Activated CD4-positive, alpha-beta T cell treated with anti-CD3 and anti-CD28 coated beads for 36 hours (primary cell): ENCODE data around the gene PHKG1. TPM values are rescaled to one million over a fixed set of nuclear protein-coding genes. Genes with fewer than 3 reads are reported as not detected.
"Not testable (repeated sequence)": the region's sequence is repeated elsewhere in the genome, so short reads cannot be mapped to it uniquely, and the experiment has no call there.

ENCODE experiments used
- ATAC-seq: fragments of 200-7000 bp; cut with Tn5 transposase; one replicate; pipeline ENCODE4 v1.10.0; 2021; ENCODE audit warnings: mild to moderate bottlenecking, moderate library complexity
- CTCF ChIA-PET: fragments of 350-600 bp; sonication (Branson Sonifier 250); formaldehyde crosslinking; loops from one replicate; lab custom pipeline; 2021; ENCODE audit warnings: antibody characterized with exemption; lab: Charles Lee
- POLR2A ChIA-PET: fragments of 350-600 bp; sonication (Branson Sonifier 250); formaldehyde crosslinking; loops from one replicate; lab custom pipeline; 2021; ENCODE audit warnings: antibody characterized with exemption, inconsistent platforms; lab: Charles Lee
- DNase-seq: peaks from one replicate; pipeline ENCODE4 v3.0.0-alpha.2; 2020
- H3K27ac Mint-ChIP-seq: one replicate; pipeline ENCODE4 v1.8.0; 2021; ENCODE audit warnings: mixed read lengths
- H3K27me3 Mint-ChIP-seq: one replicate; pipeline ENCODE4 v1.8.0; 2021; ENCODE audit warnings: mixed read lengths
- H3K36me3 Mint-ChIP-seq: one replicate; pipeline ENCODE4 v1.8.0; 2021; ENCODE audit warnings: low read depth, mixed read lengths
- H3K4me1 Mint-ChIP-seq: one replicate; pipeline ENCODE4 v1.8.0; 2021; ENCODE audit warnings: mixed read lengths
- H3K4me3 Mint-ChIP-seq: one replicate; pipeline ENCODE4 v1.8.0; 2021; ENCODE audit warnings: mild to moderate bottlenecking, moderate library complexity, mixed read lengths
- H3K9me3 Mint-ChIP-seq: one replicate; pipeline ENCODE4 v1.8.0; 2021; ENCODE audit warnings: low read depth, mixed read lengths
- intact Hi-C, 2 experiments: fragments of 100-400 bp; cut with DNase I in 1 of 2; cut with micrococcal nuclease in 1 of 2; formaldehyde crosslinking; loops; one replicate each; pipeline versions ENCODE4 v1.14.2 to v1.15.1; 2022 to 2024; cut with DNase I, micrococcal nuclease
- total RNA-seq, 2 experiments: library from RNA; stranded (reverse); gene quantifications; one replicate each; pipeline ENCODE4 v1.2.3, GENCODE V29; 2021

Gene PHKG1
- total RNA-seq, 2 experiments from 2014 or later, result 1.2 to 1.6 TPM

GRCh38 chr7:56040730-56041129, 52.0 kb downstream of the PHKG1 start:
- Mint-ChIP-seq H3K27me3 (no peaks in the 10 kb centered on the region), H3K9me3 (no peaks in the 10 kb centered on the region), H3K27ac (no peak overlapping the region), H3K36me3 (peaks cover 19% of the 10 kb centered on the region), H3K4me3 (no peak overlapping the region), H3K4me1 (no peaks in the 10 kb centered on the region)
- no peak for DNase-seq
- ATAC-seq, result no peak
- intact Hi-C loops, result no loop called here
- ChIA-PET POLR2A (no interaction called here), CTCF (no interaction called here)

GRCh38 chr7:56033671-56034432, 58.9 kb downstream of the PHKG1 start:
- Mint-ChIP-seq H3K4me3 (peak overlapping the region; percentile 81), H3K27ac (peak overlapping the region; percentile 84), H3K27me3 (no peaks in the 10 kb centered on the region), H3K36me3 (peaks cover 22% of the 10 kb centered on the region), H3K4me1 (peaks cover 8% of the 10 kb centered on the region), H3K9me3 (no peaks in the 10 kb centered on the region)
- ChIA-PET CTCF (interaction anchor here (1.3 to 1.5 kb wide), 2 partner anchors 17 to 40 kb away, joined by 4 to 9 read pairs; partner anchors contain the start of genes CCT6A and PSPH), POLR2A (interaction anchor here (0.6 to 1.8 kb wide), 2 partner anchors 17 to 38 kb away, joined by 6 to 9 read pairs; partner anchors contain the start of genes CCT6A and PSPH)
- DNase-seq, result peak; percentile 78
- ATAC-seq, result peak; percentile 96
- intact Hi-C loops, result loop anchor here (1.0 to 2.0 kb wide), 3 partner anchors 17 to 30 kb away; partner anchors contain the start of genes CCT6A (in 2 of the 2), PSPH (in 2 of the 2) and SUMF2 (in 1 of the 2)

GRCh38 chr7:56032578-56032977, 60.2 kb downstream of the PHKG1 start:
- POLR2A ChIA-PET, intact Hi-C loops, DNase-seq, H3K27ac Mint-ChIP-seq, CTCF ChIA-PET, H3K27me3 Mint-ChIP-seq, H3K9me3 Mint-ChIP-seq, H3K4me1 Mint-ChIP-seq, ATAC-seq: not testable (repeated sequence)
- H3K4me3 Mint-ChIP-seq, result peak overlapping the region; percentile 6
- peaks cover 27% of the 10 kb centered on the region for H3K36me3 Mint-ChIP-seq

- H3K9me3 Mint-ChIP-seq, intact Hi-C loops, H3K27ac Mint-ChIP-seq, CTCF ChIA-PET, H3K4me3 Mint-ChIP-seq, H3K4me1 Mint-ChIP-seq, POLR2A ChIA-PET, H3K27me3 Mint-ChIP-seq, ATAC-seq, DNase-seq: not testable (repeated sequence)
- peaks cover 29% of the 10 kb centered on the region for H3K36me3 Mint-ChIP-seq
These were observed 61.2 kb downstream of the PHKG1 start for GRCh38 chr7:56031556-56031955.

- no peak overlapping the region for H3K27ac Mint-ChIP-seq
- ChIA-PET POLR2A (no interaction called here), CTCF (no interaction called here)
- H3K4me1 Mint-ChIP-seq, result peaks cover 8% of the 10 kb centered on the region
- no peak for ATAC-seq
- intact Hi-C loops, result no loop called here
- no peaks in the 10 kb centered on the region for H3K9me3 Mint-ChIP-seq
- no peak for DNase-seq
- H3K4me3 Mint-ChIP-seq, result no peak overlapping the region
- peaks cover 32% of the 10 kb centered on the region for H3K36me3 Mint-ChIP-seq
- H3K27me3 Mint-ChIP-seq, result no peaks in the 10 kb centered on the region
These were observed 62.4 kb downstream of the PHKG1 start for GRCh38 chr7:56030340-56030739.

Other genes with a start within 250 kb of the PHKG1 start
- not detected for gene SEPTIN14, start 230.2 kb downstream of the PHKG1 start, total RNA-seq
- gene ZNF713, start 205.5 kb downstream of the PHKG1 start, total RNA-seq, result 1 to 10 TPM; 1.2 to 2.2 TPM
- gene MRPS17, start 141.1 kb downstream of the PHKG1 start, total RNA-seq, result 10 to 100 TPM; 16.6 to 26.8 TPM
- gene NIPSNAP2, start 128.4 kb downstream of the PHKG1 start, total RNA-seq, result 10 to 100 TPM; 60.5 to 69.8 TPM
- 10 to 100 TPM; 24.4 to 30.3 TPM for gene PSPH, start 41.5 kb downstream of the PHKG1 start, total RNA-seq
- gene CCT6A, start 41.2 kb downstream of the PHKG1 start, total RNA-seq, result 100 to 1,000 TPM; 182 to 237 TPM
- 100 to 1,000 TPM; 117 to 128 TPM for gene SUMF2, start 28.7 kb downstream of the PHKG1 start, total RNA-seq
- gene CHCHD2, start 13.5 kb upstream of the PHKG1 start, total RNA-seq, result 100 to 1,000 TPM; 537 to 693 TPM
- gene NUPR2, start 23.5 kb upstream of the PHKG1 start, total RNA-seq, result not detected